B cell (primary cell): ENCODE data around the gene EGFL8. TPM values are rescaled to one million over a fixed set of nuclear protein-coding genes. Genes with fewer than 3 reads are reported as not detected.
A peak's percentile ranks its signal among the peaks of the same experiment; 100 is the strongest.

ENCODE experiments used
- ATAC-seq: fragments of 200-7000 bp; cut with Tn5 transposase; one replicate; pipeline ENCODE4 v1.10.0; 2021; ENCODE audit warnings: low read depth, mild to moderate bottlenecking, moderate number of reproducible peaks, moderate library complexity
- CTCF ChIA-PET: fragments of 350-600 bp; sonication (Branson Sonifier 250); formaldehyde crosslinking; loops from one replicate; lab custom pipeline; 2021; ENCODE audit warnings: antibody characterized with exemption, inconsistent platforms; lab: Charles Lee
- POLR2A ChIA-PET: fragments of 350-600 bp; sonication (Branson Sonifier 250); formaldehyde crosslinking; loops from one replicate; lab custom pipeline; 2021; ENCODE audit warnings: antibody characterized with exemption; lab: Charles Lee
- DNase-seq: peaks from one replicate; pipeline ENCODE4 v3.0.0; 2013
- H2AFZ ChIP-seq: 2 replicates; pipeline ENCODE4 v1.6.1; 2012; ENCODE audit warnings: mild to moderate bottlenecking, low read depth, low read length; ENCODE audit not compliant: insufficient read depth, poor library complexity, severe bottlenecking
- H3K27ac ChIP-seq, 2 donors: 1 replicate in 1 of 2; 2 replicates in 1 of 2; pipeline ENCODE4 v1.5.1; 2012 to 2013; ENCODE audit warnings: low read length in 2 of 2, mild to moderate bottlenecking in 2 of 2, moderate library complexity in 1 of 2
- H3K27me3 ChIP-seq, 4 experiments: fragments of 200-600 bp in 1 of 4; sonication (generic) in 1 of 4; replicated peaks in 1 of 4; 1 replicate in 2 of 4; 2 replicates in 2 of 4; pipeline versions ENCODE4 v1.6.1 to v1.7.0; 2013 to 2016; ENCODE audit warnings: low read length in 3 of 4, mild to moderate bottlenecking in 2 of 4, mixed read lengths in 1 of 4, moderate library complexity in 1 of 4; ENCODE audit not compliant: insufficient read depth in 4 of 4, control insufficient read depth in 3 of 4; ENCODE audit errors: control extremely low read depth in 1 of 4
- H3K36me3 ChIP-seq, 2 experiments: replicated peaks in 1 of 2; 1 replicate in 1 of 2; 2 replicates in 1 of 2; pipeline versions ENCODE4 v1.6.1 to v1.7.1; 2013; ENCODE audit warnings: low read length in 1 of 2; ENCODE audit not compliant: insufficient read depth in 2 of 2, control insufficient read depth in 1 of 2; ENCODE audit errors: control extremely low read depth in 1 of 2, extremely low read depth in 1 of 2
- H3K4me1 ChIP-seq, 2 donors: fragments of 200-600 bp in 1 of 2; sonication (generic) in 1 of 2; 1 replicate in 1 of 2; 2 replicates in 1 of 2; pipeline versions ENCODE4 v1.5.1 to v1.6.1; 2013 to 2017; ENCODE audit warnings: low read length in 2 of 2; ENCODE audit not compliant: control insufficient read depth in 2 of 2, insufficient read depth in 2 of 2
- H3K4me2 ChIP-seq: replicated peaks from 2 replicates; pipeline ENCODE3; 2012; ENCODE audit warnings: mild to moderate bottlenecking, low read depth, low read length; ENCODE audit not compliant: poor library complexity, severe bottlenecking
- H3K4me3 ChIP-seq, 5 experiments: fragments of 200-600 bp in 1 of 5; sonication (generic) in 1 of 5; 1 replicate in 3 of 5; 2 replicates in 2 of 5; pipeline versions ENCODE4 v1.5.1 to v1.7.0; 2011 to 2016; ENCODE audit warnings: low read length in 4 of 5, mild to moderate bottlenecking in 4 of 5, low read depth in 2 of 5, control low read depth in 1 of 5, moderate library complexity in 1 of 5; ENCODE audit not compliant: insufficient read depth in 1 of 5; ENCODE audit errors: control extremely low read depth in 1 of 5, extremely low read depth in 1 of 5
- H3K79me2 ChIP-seq: fragments of 200-600 bp; sonication (generic); one replicate; pipeline ENCODE4 v1.6.0; 2016; ENCODE audit warnings: low read length; ENCODE audit not compliant: control insufficient read depth, insufficient read depth
- H3K9ac ChIP-seq: fragments of 200-600 bp; sonication (generic); 2 replicates; pipeline ENCODE4 v1.6.1; 2017; ENCODE audit warnings: mild to moderate bottlenecking, low read length, moderate library complexity
- H3K9me3 ChIP-seq, 3 donors: one replicate each; pipeline versions ENCODE4 v1.6.1 to v1.7.1; 2013; ENCODE audit warnings: low read length in 2 of 3; ENCODE audit not compliant: control insufficient read depth in 2 of 3, insufficient read depth in 1 of 3; ENCODE audit errors: control extremely low read depth in 1 of 3
- H4K20me1 ChIP-seq: 2 replicates; pipeline ENCODE4 v1.6.0; 2012; ENCODE audit warnings: mild to moderate bottlenecking, low read length; ENCODE audit not compliant: insufficient read depth, control insufficient read depth, poor library complexity, severe bottlenecking
- H3K27ac Mint-ChIP-seq: one replicate; pipeline ENCODE4 v1.8.0; 2021; ENCODE audit warnings: mixed read lengths
- H3K27me3 Mint-ChIP-seq: one replicate; pipeline ENCODE4 v1.8.0; 2021; ENCODE audit warnings: mixed read lengths
- H3K4me1 Mint-ChIP-seq: one replicate; pipeline ENCODE4 v1.8.0; 2021; ENCODE audit warnings: mixed read lengths
- H3K4me3 Mint-ChIP-seq: one replicate; pipeline ENCODE4 v1.8.0; 2021; ENCODE audit warnings: mixed read lengths
- H3K9me3 Mint-ChIP-seq: one replicate; pipeline ENCODE4 v1.8.0; 2022; ENCODE audit warnings: mixed read lengths; ENCODE audit not compliant: insufficient read depth
- CTCF ChIP-seq: fragments of 200-600 bp; IDR thresholded peaks from one replicate; pipeline ENCODE4 v1.8.0; 2022; ENCODE audit warnings: antibody characterized with exemption, mild to moderate bottlenecking
- EZH2 ChIP-seq: IDR thresholded peaks from 2 replicates; pipeline ENCODE4 v1.6.1; 2012; ENCODE audit warnings: borderline replicate concordance, low read depth, mild to moderate bottlenecking, moderate library complexity, low read length; ENCODE audit not compliant: insufficient read depth, poor library complexity, severe bottlenecking
- WGBS: methylation state at CpG from one replicate; pipeline ENCODE4 v1.1.5; 2013; ENCODE audit warnings: missing lambda C conversion rate; ENCODE audit not compliant: insufficient coverage; 5-methylcytosine and 5-hydroxymethylcytosine counted together
- intact Hi-C: fragments of 100-400 bp; cut with micrococcal nuclease; formaldehyde crosslinking; loops from one replicate; pipeline ENCODE4 v1.10.0; 2022
- polyA plus RNA-seq: library from polyadenylated mRNA; depleted of rRNA; stranded (reverse); fragments of >200 nt; gene quantifications from 2 replicates; pipeline ENCODE4 v1.2.3, GENCODE V29; 2012
- total RNA-seq, 2 donors: library from RNA; stranded (reverse); fragments of 120-200 nt in 1 of 2; gene quantifications; 1 replicate in 1 of 2; 2 replicates in 1 of 2; pipeline versions ENCODE4 v1.2.3 to v1.2.4, GENCODE V29; 2013 to 2022

The EGFL8 gene
- total and polyA plus RNA-seq, 2 donors (not counting 1 experiment from before 2014, with no cell fraction given), result 0.91 to 3.9 TPM

GRCh38 chr6:32128751-32129296 lies 35.6 kb upstream of the EGFL8 start:
- peaks cover 47% of the 10 kb centered on the region for H3K79me2 ChIP-seq
- H3K27ac ChIP-seq, result peak overlapping the region; percentile 39 to 52
- DNase-seq (no peak), ATAC-seq (no peak)
- TF ChIP-seq CTCF, result no peak
- TF ChIP-seq EZH2, result no peak
- H3K9ac ChIP-seq, result peak overlapping the region; percentile 31
- Mint-ChIP-seq H3K27ac (peak overlapping the region; percentile 15), H3K4me3 (peak overlapping the region; percentile 98), H3K9me3 (no peaks in the 10 kb centered on the region), H3K4me1 (peaks cover 47% of the 10 kb centered on the region), H3K27me3 (peaks cover 4% of the 10 kb centered on the region)
- no peaks in the 10 kb centered on the region for H3K27me3 ChIP-seq
- peaks cover 6% of the 10 kb centered on the region for H4K20me1 ChIP-seq
- H2AFZ ChIP-seq, result peak overlapping the region; percentile 90
- H3K4me3 ChIP-seq, result peak overlapping the region in 2 of 5 experiments; percentile 29 to 45
- CTCF ChIA-PET, result interaction anchor here (0.7 to 4.8 kb wide), 8 partner anchors 10 to 886 kb away, joined by 3 to 40 read pairs (median 3); partner anchors contain the start of gene GPSM3
- H3K9me3 ChIP-seq, result peaks cover 0 to 2% (median 0%) of the 10 kb centered on the region in 3 donors
- intact Hi-C loops, result loop anchor here (1.0 to 10.0 kb wide), 2 partner anchors 49 to 666 kb away; partner anchors contain the start of gene RNF5
- peaks cover 26 to 36% of the 10 kb centered on the region in 2 donors for H3K4me1 ChIP-seq
- H3K36me3 ChIP-seq, result peaks cover 7 to 31% of the 10 kb centered on the region in 2 experiments
- 92% methylated on average over 13 of the region's 13 CpGs for WGBS
- peak overlapping the region; percentile 79 for H3K4me2 ChIP-seq
- POLR2A ChIA-PET, result interaction anchor here (0.5 to 2.0 kb wide), 10 partner anchors 9 to 766 kb away, joined by 3 to 15 read pairs (median 4); partner anchors contain the start of genes DXO, GPSM3 and PBX2
